Motor neuron (in vitro differentiated cells): ENCODE data around the gene ABLIM1. TPM values are rescaled to one million over a fixed set of nuclear protein-coding genes. Genes with fewer than 3 reads are reported as not detected.

Source experiments
- ATAC-seq, 8 experiments: fragments of 200-7000 bp; cut with Tn5 transposase; replicated peaks in 6 of 8; 2 replicates each; pipeline ENCODE4 v1.8.0; 2021; ENCODE audit warnings: mild to moderate bottlenecking in 8 of 8, moderate library complexity in 8 of 8
- H3K27ac ChIP-seq, 2 donors: fragments of 250-450 bp; sonication (Bioruptor Pico); 2 replicates each; pipeline ENCODE4 v1.9.0; 2021; ENCODE audit warnings: antibody characterized with exemption in 2 of 2, mild to moderate bottlenecking in 2 of 2, moderate library complexity in 1 of 2
- H3K4me1 ChIP-seq, 2 donors: fragments of 250-450 bp; sonication (Bioruptor Pico); replicated peaks in 1 of 2; 2 replicates each; pipeline ENCODE4 v1.6.1; 2021; ENCODE audit warnings: antibody characterized with exemption in 2 of 2, mild to moderate bottlenecking in 2 of 2, moderate library complexity in 1 of 2
- H3K4me3 ChIP-seq, 5 donors: fragments of 250-450 bp; sonication (Bioruptor Pico); 2 replicates each; pipeline ENCODE4 v1.9.0; 2021; ENCODE audit warnings: antibody characterized with exemption in 5 of 5, mild to moderate bottlenecking in 5 of 5, moderate library complexity in 4 of 5
- WGBS, 10 experiments: fragments of 450-650 bp; shearing (Covaris generic); methylation state at CpG; one replicate each; pipeline ENCODE4 v1.0.0; 2022; 5-methylcytosine and 5-hydroxymethylcytosine counted together
- in situ Hi-C, 9 experiments: fragments of 400-800 bp; cut with MboI; loops; one replicate each; pipeline ENCODE4 v1.15.0; 2021; ENCODE audit warnings: low sequenced_read_pairs in 9 of 9, low pct_unique_long_range_greater_than_20kb in 2 of 9; ENCODE audit not compliant: unreplicated experiment in 9 of 9
- total RNA-seq, 8 experiments: library from RNA; unstranded; fragments of 300-600 nt; gene quantifications; 2 replicates each; pipeline versions ENCODE4 v1.2.3 to v1.2.4, GENCODE V29; 2022

The ABLIM1 gene
- total RNA-seq, 8 experiments from 2014 or later, result 14.2 to 129 (median 32.4) TPM

DNA sequence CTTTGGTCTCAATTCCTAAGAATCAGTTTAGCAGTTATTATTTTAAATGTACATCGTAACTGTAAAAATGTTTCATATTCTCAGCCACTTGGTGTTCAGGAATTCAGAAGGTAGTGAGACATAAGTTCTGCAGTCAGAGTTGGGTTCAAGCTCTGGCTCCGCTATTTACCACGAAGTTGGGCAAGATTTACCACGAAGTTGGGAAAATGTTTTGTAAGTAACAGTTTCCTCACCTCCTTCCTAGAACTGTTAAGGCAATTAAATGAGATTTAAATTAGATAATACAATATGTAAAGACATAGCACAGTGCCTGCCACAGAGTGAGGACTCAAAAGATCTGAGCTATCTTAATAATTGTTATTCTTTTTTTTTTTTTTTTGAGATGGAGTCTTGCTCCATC, 16.3 kb upstream of the ABLIM1 start:
- Histone ChIP-seq H3K27ac (no peak overlapping the region), H3K4me1 (peaks cover 3 to 20% of the 10 kb centered on the region in 2 donors), H3K4me3 (no peak overlapping the region)
- WGBS, 10 experiments, result 46 to 97% (median 84%) methylated on average over 1 to 4 of the region's 4 CpGs; no CpG with 5 or more reads in 1 of the 10 experiments
- no peak for ATAC-seq
- in situ Hi-C loops, result no loop called here

DNA sequence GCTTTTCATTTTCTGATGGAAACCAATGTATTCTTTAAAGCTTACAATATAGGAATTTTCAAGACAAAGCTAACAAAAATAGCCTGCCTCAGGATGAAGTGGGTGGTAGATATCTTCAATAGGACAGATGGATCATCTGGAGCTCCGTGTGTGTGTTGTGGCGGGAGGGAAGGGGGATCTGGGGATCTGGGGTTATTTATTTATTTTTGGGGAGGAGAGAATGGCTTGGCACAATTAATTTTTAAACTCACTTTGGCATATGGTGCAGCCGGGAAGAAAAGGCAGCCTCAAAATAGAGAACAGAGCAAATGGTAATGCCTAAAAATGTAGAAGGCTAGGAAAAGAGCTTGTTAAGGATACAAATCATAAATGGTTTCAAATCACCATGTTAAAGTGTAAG, 11.6 kb upstream of the ABLIM1 start:
- in situ Hi-C loops, result no loop called here
- no peak for ATAC-seq
- Histone ChIP-seq H3K4me1 (peaks cover 0 to 2% of the 10 kb centered on the region in 2 donors), H3K27ac (no peak overlapping the region), H3K4me3 (no peak overlapping the region)
- 60 to 100% (median 82%) methylated on average over 1 to 2 of the region's 3 CpGs; no CpG with 5 or more reads in 4 of the 10 experiments for WGBS, 10 experiments

DNA sequence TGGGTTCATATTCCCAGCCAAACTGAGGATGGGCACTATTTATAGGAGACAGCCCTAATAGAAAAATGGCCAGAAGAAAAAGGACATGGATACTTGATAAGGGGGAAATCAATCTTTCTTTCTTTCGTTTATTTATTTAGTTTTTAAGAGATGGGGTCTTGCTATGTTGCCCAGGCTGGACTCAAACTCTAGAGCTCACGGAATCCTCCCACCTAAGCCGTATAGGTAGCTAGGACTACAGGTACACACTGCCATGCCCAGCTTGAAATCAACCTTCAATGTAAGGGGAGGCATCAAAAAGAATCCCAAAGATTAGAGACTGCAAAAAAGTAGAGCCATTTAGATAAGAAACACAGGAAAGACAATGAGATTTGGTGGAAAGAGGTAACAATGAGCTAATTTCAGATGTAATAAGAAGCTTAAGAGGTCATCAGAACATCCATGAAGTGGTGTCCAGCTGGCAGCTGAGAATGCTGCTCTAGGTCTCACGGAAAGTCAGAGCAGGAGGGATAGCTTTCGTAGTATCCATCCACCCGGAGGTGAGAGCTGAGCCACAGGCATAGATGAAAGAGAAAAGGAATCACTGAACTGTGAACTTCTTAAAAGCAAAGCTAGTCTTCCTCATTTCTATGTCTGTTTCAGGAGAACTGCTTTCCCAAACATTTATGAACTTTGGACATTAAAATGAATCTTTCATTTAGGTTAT, 10.5 kb upstream of the ABLIM1 start:
- 48 to 90% (median 82%) methylated on average over 1 to 6 of the region's 6 CpGs; no CpG with 5 or more reads in 1 of the 10 experiments for WGBS, 10 experiments
- in situ Hi-C loops, result no loop called here
- no peak for ATAC-seq
- H3K4me3 ChIP-seq, result no peak overlapping the region
- no peak overlapping the region for H3K27ac ChIP-seq
- peaks cover 4% of the 10 kb centered on the region in 2 donors for H3K4me1 ChIP-seq

- in situ Hi-C loops, result no loop called here
- 70 to 100% (median 88%) methylated on average over 1 of the region's 1 CpG; no CpG with 5 or more reads in 3 of the 10 experiments for WGBS, 10 experiments
- no peak overlapping the region for H3K27ac ChIP-seq
- peaks cover 9 to 15% of the 10 kb centered on the region in 2 donors for H3K4me1 ChIP-seq
- no peak overlapping the region for H3K4me3 ChIP-seq
- no peak for ATAC-seq
These were observed 7.8 kb upstream of the ABLIM1 start for GRCh38 chr10:114665873-114666272.

DNA sequence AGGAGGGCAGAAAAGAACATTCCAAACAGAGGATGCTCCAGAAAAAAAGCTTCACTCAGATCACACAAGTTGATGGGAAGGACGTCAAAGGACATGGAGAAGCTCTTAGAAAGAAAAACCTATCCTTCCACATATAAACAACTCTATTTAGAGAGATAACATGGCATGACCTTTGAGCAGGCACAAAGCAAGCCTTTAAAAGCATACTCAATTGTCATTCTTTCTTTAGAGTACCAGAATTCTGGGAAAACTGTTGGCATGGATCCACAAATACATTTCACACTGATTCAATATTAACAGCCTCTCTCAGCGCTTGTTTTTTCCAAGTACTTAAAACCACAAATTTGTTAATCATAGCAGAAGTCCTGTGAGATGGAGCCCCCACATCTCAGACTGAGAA, 7.3 kb upstream of the ABLIM1 start:
- peaks cover 9 to 15% of the 10 kb centered on the region in 2 donors for H3K4me1 ChIP-seq
- no peak overlapping the region for H3K27ac ChIP-seq
- in situ Hi-C loops, result no loop called here
- 40 to 100% (median 75%) methylated on average over 1 to 2 of the region's 2 CpGs for WGBS, 10 experiments
- no peak for ATAC-seq
- no peak overlapping the region for H3K4me3 ChIP-seq

DNA sequence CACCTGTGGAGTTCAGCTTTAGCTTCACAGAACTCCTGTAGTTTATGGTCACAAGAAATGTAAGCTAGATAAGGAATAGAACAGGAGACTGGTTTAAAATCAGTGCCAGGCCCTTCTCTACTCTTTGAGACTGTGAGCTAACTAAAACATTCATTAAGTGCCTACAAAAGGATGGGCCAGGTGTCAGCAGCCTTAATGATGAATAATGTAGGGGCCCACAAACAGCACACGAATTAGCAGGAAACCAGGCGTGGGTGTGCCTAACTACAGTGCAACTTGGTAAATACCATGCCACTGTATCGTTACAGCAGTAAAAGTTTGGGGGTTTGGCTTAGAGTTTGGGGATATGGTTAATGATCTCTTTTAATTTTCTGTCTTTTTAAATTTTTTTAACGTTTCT, 6.1 kb upstream of the ABLIM1 start:
- in situ Hi-C loops, result no loop called here
- 42 to 93% (median 63%) methylated on average over 3 to 4 of the region's 4 CpGs; no CpG with 5 or more reads in 2 of the 10 experiments for WGBS, 10 experiments
- peaks cover 9 to 13% of the 10 kb centered on the region in 2 donors for H3K4me1 ChIP-seq
- no peak overlapping the region for H3K4me3 ChIP-seq
- peak in 3 of 8 experiments; percentile 18 to 36 (median 36) for ATAC-seq
- H3K27ac ChIP-seq, result no peak overlapping the region

DNA sequence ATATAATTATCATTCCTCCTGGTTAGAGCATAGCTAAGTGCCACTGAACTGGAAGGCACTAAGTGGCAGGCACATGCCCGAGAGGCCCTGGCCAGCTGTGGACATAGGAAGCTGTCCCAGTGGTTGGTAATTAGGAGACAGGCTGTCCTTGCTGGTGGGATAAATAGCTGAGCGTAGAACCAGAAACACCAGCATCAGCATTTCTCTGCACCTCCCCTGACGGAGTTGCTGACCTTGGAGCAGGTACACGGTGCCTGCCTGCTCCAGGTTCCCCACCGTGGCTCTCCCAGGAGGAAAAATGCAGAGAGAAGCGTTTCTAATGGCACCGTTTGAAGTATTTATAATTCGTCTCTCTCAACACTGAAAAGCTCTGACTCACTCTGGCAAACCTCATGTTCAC, 5.6 kb upstream of the ABLIM1 start:
- in situ Hi-C loops, result no loop called here
- peak in 6 of 8 experiments; percentile 23 to 78 (median 38) for ATAC-seq
- no peak overlapping the region for H3K4me3 ChIP-seq
- H3K4me1 ChIP-seq, result peaks cover 9 to 13% of the 10 kb centered on the region in 2 donors
- no peak overlapping the region for H3K27ac ChIP-seq
- WGBS, 10 experiments, result 17 to 80% (median 47%) methylated on average over 1 to 7 of the region's 8 CpGs; no CpG with 5 or more reads in 1 of the 10 experiments

GRCh38 chr10:114662646-114663217, 4.7 kb upstream of the ABLIM1 start:
- WGBS, 10 experiments, result 33 to 83% (median 68%) methylated on average over 1 to 5 of the region's 5 CpGs; no CpG with 5 or more reads in 2 of the 10 experiments
- in situ Hi-C loops, result no loop called here
- Histone ChIP-seq H3K4me1 (peaks cover 9 to 13% of the 10 kb centered on the region in 2 donors), H3K27ac (no peak overlapping the region), H3K4me3 (no peak overlapping the region)
- no peak for ATAC-seq

DNA sequence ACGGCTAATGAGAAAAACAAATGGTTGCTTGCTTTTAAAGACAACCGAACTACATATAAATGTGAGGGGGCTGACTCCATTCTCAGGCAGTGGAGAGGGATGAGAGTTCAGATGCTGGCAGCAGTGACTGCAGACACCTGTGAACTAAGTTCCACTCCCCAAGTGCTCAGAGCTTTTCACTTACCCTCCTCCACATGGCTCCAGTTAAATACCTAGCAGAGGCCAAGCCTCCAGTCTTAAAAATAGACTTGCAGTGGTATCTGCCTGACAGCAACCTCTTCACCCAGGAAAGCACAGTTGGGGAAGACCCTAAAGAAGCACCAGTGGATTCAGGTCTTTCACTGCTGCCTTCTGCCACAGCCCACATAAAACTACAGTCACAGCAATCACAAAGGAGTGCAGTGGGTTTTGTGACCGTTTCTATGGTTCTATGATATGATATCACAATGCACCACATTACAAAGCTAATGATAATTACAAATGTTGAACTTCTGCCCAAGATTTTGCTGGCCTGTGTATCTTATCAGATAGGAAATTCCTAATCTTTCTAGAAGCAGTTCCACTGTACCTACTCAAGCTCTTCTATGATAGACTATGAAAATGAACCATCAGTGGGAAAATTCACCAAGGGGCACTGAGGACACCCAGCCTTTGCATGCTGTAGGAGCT, 3.3 kb upstream of the ABLIM1 start:
- peaks cover 9 to 13% of the 10 kb centered on the region in 2 donors for H3K4me1 ChIP-seq
- no peak overlapping the region for H3K27ac ChIP-seq
- WGBS, 10 experiments, result 53 to 100% (median 75%) methylated on average over 1 to 3 of the region's 3 CpGs; no CpG with 5 or more reads in 2 of the 10 experiments
- no peak overlapping the region for H3K4me3 ChIP-seq
- in situ Hi-C loops, result no loop called here
- ATAC-seq, result no peak

- in situ Hi-C loops, result no loop called here
- Histone ChIP-seq H3K4me1 (no peaks in the 10 kb centered on the region), H3K4me3 (no peak overlapping the region), H3K27ac (no peak overlapping the region)
- no peak for ATAC-seq
- 80 to 100% (median 100%) methylated on average over 1 to 6 of the region's 7 CpGs for WGBS, 10 experiments
These were observed 2.4 kb downstream of the ABLIM1 start for GRCh38 chr10:114655671-114656070.

DNA sequence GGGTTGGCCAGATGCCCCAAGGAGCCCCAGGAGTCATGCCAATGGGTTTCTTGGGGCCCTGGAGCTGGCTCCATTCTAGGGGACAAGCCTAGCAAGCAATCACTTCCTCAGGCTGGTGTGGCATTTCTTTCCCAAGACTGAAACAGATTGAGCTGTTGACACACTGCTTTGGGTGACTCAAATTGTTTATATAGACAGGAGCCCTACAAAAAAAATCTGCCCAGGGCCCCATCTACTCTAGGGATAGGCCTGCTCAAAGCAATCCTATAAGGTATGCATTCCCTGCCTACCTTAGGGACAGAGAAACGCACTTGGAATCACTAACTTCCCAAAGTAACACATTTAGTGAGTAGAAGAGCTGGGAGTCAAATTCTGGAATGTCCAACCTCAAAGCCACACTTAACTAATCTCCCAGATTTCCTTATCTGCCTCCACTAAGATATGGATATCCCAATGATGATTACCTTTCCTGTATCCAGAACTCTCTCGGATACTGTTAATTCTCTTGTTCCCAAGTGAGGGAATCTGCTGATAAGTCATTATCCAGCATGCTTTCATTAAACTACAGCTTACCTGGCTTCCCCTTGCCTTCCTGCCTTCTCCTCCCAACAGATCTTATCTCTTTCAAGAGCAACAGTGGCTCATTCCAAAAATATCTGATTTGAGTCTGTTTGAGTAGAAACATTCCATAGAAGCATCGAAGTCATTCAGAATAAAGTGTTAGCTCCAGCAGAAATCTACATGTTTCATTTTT, 3.1 kb downstream of the ABLIM1 start:
- in situ Hi-C loops, result no loop called here

DNA sequence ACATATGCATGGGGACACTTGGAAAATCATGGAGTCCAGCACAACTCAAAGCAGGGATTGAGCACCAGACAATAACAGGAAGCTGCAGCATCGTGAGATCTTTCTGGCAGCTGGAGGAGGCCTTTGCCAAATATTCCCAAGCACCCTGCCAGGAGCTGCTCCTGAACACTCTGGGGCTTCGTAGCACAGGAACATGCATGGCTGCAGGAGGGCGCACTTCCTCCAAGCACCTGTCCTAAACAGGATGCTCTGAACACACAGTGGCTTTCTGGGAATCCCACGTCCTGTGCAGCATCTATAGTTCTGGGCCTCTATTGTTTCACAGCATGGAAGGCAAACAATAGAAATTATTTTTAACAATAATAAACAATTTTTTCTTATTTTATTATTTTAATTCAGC, 4.1 kb downstream of the ABLIM1 start:
- 38 to 100% (median 100%) methylated on average over 1 to 3 of the region's 4 CpGs; no CpG with 5 or more reads in 3 of the 10 experiments for WGBS, 10 experiments
- ATAC-seq, result no peak
- Histone ChIP-seq H3K4me3 (no peak overlapping the region), H3K27ac (no peak overlapping the region), H3K4me1 (no peaks in the 10 kb centered on the region)
- in situ Hi-C loops, result no loop called here

More for the DNA sequence above, 3.1 kb downstream of the ABLIM1 start:
- 60 to 100% (median 86%) methylated on average over 1 to 3 of the region's 3 CpGs; no CpG with 5 or more reads in 3 of the 10 experiments for WGBS, 10 experiments
- no peaks in the 10 kb centered on the region for H3K4me1 ChIP-seq
- H3K27ac ChIP-seq, result no peak overlapping the region
- H3K4me3 ChIP-seq, result no peak overlapping the region
- no peak for ATAC-seq
